ENCODE measurements around the gene OCRL. TPM values are rescaled to one million over a fixed set of nuclear protein-coding genes. Genes with fewer than 3 reads are reported as not detected.

Gene OCRL
- total RNA-seq, 1 donor from 2014 or later: 10.2 TPM

DNA sequence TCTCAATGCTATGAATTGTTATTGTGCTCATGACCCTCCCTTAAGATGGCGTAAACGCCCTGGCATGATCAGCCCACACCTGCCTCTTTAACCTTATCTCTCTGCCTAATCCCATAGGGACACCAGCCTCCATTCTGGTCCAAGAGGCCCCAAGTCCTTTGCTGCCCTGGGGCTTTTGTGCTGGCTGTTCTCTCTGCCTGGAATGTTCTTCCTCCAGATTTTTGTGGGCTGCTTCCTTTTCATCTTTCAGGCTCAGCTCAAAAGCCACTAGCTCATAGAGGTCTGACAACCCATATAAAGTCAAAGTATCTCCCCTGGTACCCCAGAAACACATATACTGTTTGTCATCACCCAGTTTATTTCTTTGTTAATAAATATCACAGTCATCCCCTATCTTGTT is 72.3 kb downstream of the OCRL start:
- Histone ChIP-seq H3K4me3 (no peak overlapping the region), H3K27ac (replicated peaks) (no peak overlapping the region), H3K4me1 (no peaks in the 10 kb centered on the region), H3K27me3 (ENCODE audit: low read depth) (no peaks in the 10 kb centered on the region), H3K36me3 (no peaks in the 10 kb centered on the region), H3K9me3 (replicated peaks) (no peaks in the 10 kb centered on the region)
- intact Hi-C loops (cut with micrococcal nuclease): no loop called here
- no peak for DNase-seq
- no peak for TF ChIP-seq CTCF (IDR thresholded peaks at IDR 0.05; ENCODE audit: borderline replicate concordance)

DNA sequence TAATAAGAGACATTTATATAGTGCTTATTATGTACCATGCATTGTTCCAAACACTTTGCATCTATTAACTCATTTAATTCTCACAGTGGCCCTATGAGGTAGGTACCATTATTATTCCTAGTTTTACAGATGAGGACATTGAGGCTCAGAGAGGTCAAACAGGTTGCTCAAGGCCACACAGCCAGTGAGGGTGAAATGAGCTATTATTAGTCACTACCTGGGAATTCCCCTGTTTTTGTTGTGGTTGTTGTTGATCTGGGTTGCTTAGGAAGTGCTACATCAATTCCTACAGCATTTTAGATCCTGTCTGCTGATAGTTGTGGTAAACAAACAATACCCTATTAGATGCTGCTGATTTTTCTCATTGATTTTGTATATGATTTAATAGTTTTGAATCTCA is 73.5 kb downstream of the OCRL start:
- no peaks in the 10 kb centered on the region for H3K4me1 ChIP-seq
- no peak for DNase-seq
- H3K4me3 ChIP-seq: no peak overlapping the region
- TF ChIP-seq CTCF (IDR thresholded peaks at IDR 0.05; ENCODE audit: borderline replicate concordance): no peak
- no peaks in the 10 kb centered on the region for H3K36me3 ChIP-seq
- H3K27ac ChIP-seq (replicated peaks): no peak overlapping the region
- no peaks in the 10 kb centered on the region for H3K9me3 ChIP-seq (replicated peaks)
- no peaks in the 10 kb centered on the region for H3K27me3 ChIP-seq (ENCODE audit: low read depth)
- intact Hi-C loops (cut with micrococcal nuclease): no loop called here

- Histone ChIP-seq H3K9me3 (replicated peaks) (no peaks in the 10 kb centered on the region), H3K36me3 (no peaks in the 10 kb centered on the region), H3K27ac (replicated peaks) (no peak overlapping the region), H3K4me1 (no peaks in the 10 kb centered on the region), H3K4me3 (no peak overlapping the region), H3K27me3 (ENCODE audit: low read depth) (no peaks in the 10 kb centered on the region)
- DNase-seq: no peak
- intact Hi-C loops (cut with micrococcal nuclease): no loop called here
- TF ChIP-seq CTCF (IDR thresholded peaks at IDR 0.05; ENCODE audit: borderline replicate concordance): no peak
Measured at GRCh38 chrX:129614481-129615255, 74.6 kb downstream of the OCRL start.

DNA sequence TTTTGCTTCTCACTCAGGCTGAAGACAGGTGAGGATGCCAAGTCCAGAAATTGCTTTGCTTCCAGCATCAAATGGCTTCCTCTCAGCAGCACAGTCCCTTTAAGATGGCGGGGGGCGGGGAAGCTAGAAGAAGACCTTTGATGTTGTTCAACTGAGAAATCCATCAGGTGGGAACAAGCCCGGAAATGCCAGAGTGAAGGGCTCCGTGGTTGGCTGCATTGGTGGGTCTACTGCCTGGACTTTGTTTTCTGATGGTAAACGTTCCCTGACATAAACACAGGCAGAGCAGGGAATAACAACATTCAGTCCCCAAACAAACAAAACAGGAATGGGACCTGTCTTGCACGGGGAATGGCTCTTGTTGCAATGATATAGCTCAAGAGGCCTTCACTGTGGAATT is 77.4 kb downstream of the OCRL start:
- no peak for DNase-seq
- intact Hi-C loops (cut with micrococcal nuclease): no loop called here
- TF ChIP-seq CTCF (IDR thresholded peaks at IDR 0.05; ENCODE audit: borderline replicate concordance): no peak
- no peaks in the 10 kb centered on the region for H3K27me3 ChIP-seq (ENCODE audit: low read depth)
- H3K36me3 ChIP-seq: no peaks in the 10 kb centered on the region
- no peak overlapping the region for H3K27ac ChIP-seq (replicated peaks)
- H3K4me1 ChIP-seq: no peaks in the 10 kb centered on the region
- no peaks in the 10 kb centered on the region for H3K9me3 ChIP-seq (replicated peaks)
- H3K4me3 ChIP-seq: no peak overlapping the region

DNA sequence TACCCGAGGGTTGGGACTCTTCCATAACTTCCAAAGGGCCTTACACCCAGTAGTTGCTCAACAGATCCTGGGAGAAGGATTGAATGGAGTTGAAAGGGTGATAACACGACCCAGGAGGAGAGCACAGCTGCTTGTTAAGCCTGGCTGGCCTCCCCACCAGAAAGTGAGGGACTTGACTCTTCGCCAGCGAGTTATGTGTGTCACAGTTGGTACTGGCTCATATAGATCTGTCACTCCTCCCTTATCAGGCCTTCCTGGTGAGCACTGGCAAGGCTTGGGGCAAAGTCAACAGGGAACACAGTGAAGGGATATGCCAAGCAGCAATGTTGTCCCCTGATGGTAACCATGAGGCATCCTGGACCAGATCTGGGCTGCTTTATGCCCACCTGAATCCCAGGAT is 78.9 kb downstream of the OCRL start:
- Histone ChIP-seq H3K9me3 (replicated peaks) (no peaks in the 10 kb centered on the region), H3K4me1 (no peaks in the 10 kb centered on the region), H3K4me3 (no peak overlapping the region), H3K36me3 (no peaks in the 10 kb centered on the region), H3K27ac (replicated peaks) (no peak overlapping the region), H3K27me3 (ENCODE audit: low read depth) (no peaks in the 10 kb centered on the region)
- no peak for DNase-seq
- no peak for TF ChIP-seq CTCF (IDR thresholded peaks at IDR 0.05; ENCODE audit: borderline replicate concordance)
- intact Hi-C loops (cut with micrococcal nuclease): no loop called here

All from left ventricle myocardium inferior (tissue), 1 donor.